Upper lobe of left lung (tissue), 4 donors: ENCODE data around the gene SERP1.

Experiments used
- CTCF ChIP-seq, 6 experiments: fragments of 450-650 bp in 4 of 6; fragments of 200-600 bp in 2 of 6; sonication (generic) in 2 of 6; IDR thresholded peaks; one replicate each; pipeline ENCODE4 v1.5.1; 2016 to 2019; ENCODE audit warnings: antibody characterized with exemption in 6 of 6
- POLR2A ChIP-seq, 4 donors: fragments of 450-650 bp; IDR thresholded peaks; one replicate each; pipeline ENCODE4 v1.5.1; 2016 to 2017; ENCODE audit warnings: antibody characterized with exemption in 4 of 4, mild to moderate bottlenecking in 2 of 4

DNA sequence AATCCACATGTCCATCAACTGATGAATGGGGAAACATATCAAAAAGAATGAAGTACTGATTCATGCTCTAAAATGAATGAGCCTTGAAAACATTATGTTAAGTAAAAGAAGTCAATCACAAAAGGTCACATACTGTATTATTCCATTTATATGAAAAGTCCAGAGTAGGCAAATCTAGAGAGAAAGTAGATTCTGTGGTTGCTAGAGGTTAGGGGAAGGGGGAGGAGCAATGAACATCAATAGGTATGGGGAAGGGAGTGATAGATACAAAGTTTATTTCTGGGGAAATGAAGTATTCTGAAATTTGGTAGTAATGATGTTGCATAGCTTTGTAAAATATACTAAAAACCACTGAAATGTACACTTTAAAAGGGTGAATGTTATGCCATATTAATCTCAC, 14.5 kb downstream of the SERP1 start:
- TF ChIP-seq CTCF (IDR thresholded peaks at IDR 0.05) (no peak), POLR2A (IDR thresholded peaks at IDR 0.05) (no peak)
